Right cardiac atrium (tissue), 5 donors: ENCODE data around the gene MTO1. TPM values are rescaled to one million over a fixed set of nuclear protein-coding genes. Genes with fewer than 3 reads are reported as not detected.
"Not testable (repeated sequence)": the region's sequence is repeated elsewhere in the genome, so short reads cannot be mapped to it uniquely, and the experiment has no call there.

Source experiments
- ATAC-seq, 2 donors: fragments of 200-7000 bp; cut with Tn5 transposase; one replicate each; pipeline versions ENCODE4 v1.8.0 to v1.9.1; 2020; ENCODE audit warnings: moderate library complexity in 2 of 2, mild to moderate bottlenecking in 1 of 2
- DNase-seq, 3 donors: peaks; one replicate each; pipeline ENCODE4 v3.0.0-alpha.2; 2020
- H3K27ac ChIP-seq: one replicate; pipeline ENCODE4 v1.5.1; 2013; ENCODE audit warnings: mild to moderate bottlenecking, low read length, control low read depth, moderate library complexity
- H3K27me3 ChIP-seq: one replicate; pipeline ENCODE4 v1.6.1; 2013; ENCODE audit not compliant: control insufficient read depth, insufficient read depth
- H3K4me1 ChIP-seq: one replicate; pipeline ENCODE4 v1.6.1; 2013; ENCODE audit warnings: low read length; ENCODE audit not compliant: control insufficient read depth, insufficient read depth
- H3K4me3 ChIP-seq: one replicate; pipeline ENCODE4 v1.5.1; 2013; ENCODE audit warnings: low read length, control low read depth
- H3K9me3 ChIP-seq: one replicate; pipeline ENCODE4 v1.6.1; 2013; ENCODE audit warnings: low read length; ENCODE audit not compliant: control insufficient read depth
- WGBS: extraction: QIAGEN DNeasy Blood & Tissue Kit; methylation state at CpG from one replicate; pipeline ENCODE4 v1.1.7; 2013; 5-methylcytosine and 5-hydroxymethylcytosine counted together
- intact Hi-C, 4 donors: fragments of 100-400 bp; cut with DNase I; formaldehyde crosslinking; loops; one replicate each; pipeline versions ENCODE4 v1.11.0 to v1.14.0; 2022 to 2023
- polyA plus RNA-seq: library from polyadenylated mRNA; stranded (reverse); fragments of 200-250 nt; gene quantifications from one replicate; pipeline ENCODE4 v1.2.3, GENCODE V29; 2013
- total RNA-seq, 4 donors: library from RNA; stranded (reverse); fragmentation: NEBNext Ultra II Directional; extraction: Animal tissue kit (Norgen Biotek cat#: 25700); gene quantifications; one replicate each; pipeline ENCODE4 v1.2.1, GENCODE V29; 2021
- donor health status: healthy with polysubstance abuse.
- donor health status: DM: no; HTN: yes; CAD: no.
- donor health status: DM: no; HTN: no; CAD: no.
- donor health status: DM: no; HTN: yes; CAD: no; lungs with severe emphysema.
- donor health status: DM: yes; HTN: yes; CAD: no.

MTO1 gene
- total and polyA plus RNA-seq, 5 donors: 16.5 to 35.1 (median 27.3) TPM

GRCh38 chr6:73555380-73555949 is 93.9 kb downstream of the MTO1 start:
- intact Hi-C loops, H3K9me3 ChIP-seq, H3K27me3 ChIP-seq, H3K4me3 ChIP-seq, DNase-seq, H3K4me1 ChIP-seq, ATAC-seq, H3K27ac ChIP-seq: not testable (repeated sequence)
- WGBS: 82% methylated on average over 11 of the region's 11 CpGs

- DNase-seq (no peak), ATAC-seq (no peak)
- H3K4me1 ChIP-seq: no peaks in the 10 kb centered on the region
- intact Hi-C loops: no loop called here
- no peaks in the 10 kb centered on the region for H3K9me3 ChIP-seq
- no peaks in the 10 kb centered on the region for H3K27me3 ChIP-seq
- WGBS: 30% methylated on average over 1 of the region's 1 CpG
- no peak overlapping the region for H3K27ac ChIP-seq
- H3K4me3 ChIP-seq: no peak overlapping the region
Measured at GRCh38 chr6:73556836-73557235, 95.3 kb downstream of the MTO1 start.

Other genes with a start within 250 kb of the MTO1 start
- not detected for gene KHDC1L, start 236.2 kb upstream of the MTO1 start, total RNA-seq
- not detected for gene KHDC1L, start 236.2 kb upstream of the MTO1 start, polyA plus RNA-seq
- 1 to 10 TPM; 1.4 to 6.8 (median 3.7) TPM for gene KHDC1, start 198.5 kb upstream of the MTO1 start, total RNA-seq
- gene KHDC1, start 198.5 kb upstream of the MTO1 start, polyA plus RNA-seq: 5.2 TPM
- not detected for gene DPPA5, start 107.5 kb upstream of the MTO1 start, total RNA-seq
- not detected for gene DPPA5, start 107.5 kb upstream of the MTO1 start, polyA plus RNA-seq
- not detected for gene KHDC3L, start 99.1 kb upstream of the MTO1 start, total RNA-seq
- gene KHDC3L, start 99.1 kb upstream of the MTO1 start, polyA plus RNA-seq: not detected
- gene OOEP, start 91.8 kb upstream of the MTO1 start, total RNA-seq: under 1 TPM in 3 of 4 donors, not detected in 1; 0.24 to 0.77 (median 0.36) TPM
- gene OOEP, start 91.8 kb upstream of the MTO1 start, polyA plus RNA-seq: not detected
- 1 to 10 TPM in 2 of 4 donors, under 1 TPM in 2; 0.40 to 1.9 (median 0.97) TPM for gene DDX43, start 66.9 kb upstream of the MTO1 start, total RNA-seq
- gene DDX43, start 66.9 kb upstream of the MTO1 start, polyA plus RNA-seq: 0.16 TPM
- gene CGAS, start 9.4 kb upstream of the MTO1 start, total RNA-seq: 1 to 10 TPM in 3 of 4 donors, under 1 TPM in 1; 0.79 to 2.9 (median 1.9) TPM
- 0.91 TPM for gene CGAS, start 9.4 kb upstream of the MTO1 start, polyA plus RNA-seq
- gene EEF1A1, start 59.3 kb downstream of the MTO1 start, total RNA-seq: 1,000 to 10,000 TPM; 4,421 to 6,620 (median 4,841) TPM
- gene EEF1A1, start 59.3 kb downstream of the MTO1 start, polyA plus RNA-seq: 2,506 TPM
- gene SLC17A5, start 192.3 kb downstream of the MTO1 start, total RNA-seq: 10 to 100 TPM in 1 of 4 donors, 1 to 10 TPM in 3; 6.1 to 13.1 (median 8.0) TPM
- gene SLC17A5, start 192.3 kb downstream of the MTO1 start, polyA plus RNA-seq: 5.2 TPM
- 10 to 100 TPM; 18.4 to 36.5 (median 31.0) TPM for gene CD109, start 234.5 kb downstream of the MTO1 start, total RNA-seq
- 6.6 TPM for gene CD109, start 234.5 kb downstream of the MTO1 start, polyA plus RNA-seq